BE2C (cell line): ENCODE results near the gene LILRB5.

ENCODE experiments used
- DNase-seq: peaks from one replicate; pipeline ENCODE4 v3.0.0-alpha.2; 2020
- H3K27me3 ChIP-seq: fragments of 250-450 bp; sonication (Bioruptor Pico); 2 replicates; pipeline ENCODE4 v1.5.1; 2020; ENCODE audit warnings: mild to moderate bottlenecking
- H3K36me3 ChIP-seq: fragments of 250-450 bp; sonication (Bioruptor Pico); 2 replicates; pipeline ENCODE4 v1.5.1; 2020; ENCODE audit warnings: mild to moderate bottlenecking
- H3K4me1 ChIP-seq: fragments of 250-450 bp; sonication (Bioruptor Pico); 2 replicates; pipeline ENCODE4 v1.5.1; 2020
- H3K4me3 ChIP-seq: 2 replicates; pipeline ENCODE4 v1.5.1; 2011; ENCODE audit warnings: low read depth, low read length
- H3K9me3 ChIP-seq: fragments of 250-450 bp; sonication (Bioruptor Pico); 2 replicates; pipeline ENCODE4 v1.5.1; 2020
- TF ChIP-seq, protein P1 (sequence below): IDR thresholded peaks from 2 replicates; pipeline ENCODE4 v1.5.1; 2012; ENCODE audit warnings: mild to moderate bottlenecking, low read depth, low read length

Gene LILRB5

DNA sequence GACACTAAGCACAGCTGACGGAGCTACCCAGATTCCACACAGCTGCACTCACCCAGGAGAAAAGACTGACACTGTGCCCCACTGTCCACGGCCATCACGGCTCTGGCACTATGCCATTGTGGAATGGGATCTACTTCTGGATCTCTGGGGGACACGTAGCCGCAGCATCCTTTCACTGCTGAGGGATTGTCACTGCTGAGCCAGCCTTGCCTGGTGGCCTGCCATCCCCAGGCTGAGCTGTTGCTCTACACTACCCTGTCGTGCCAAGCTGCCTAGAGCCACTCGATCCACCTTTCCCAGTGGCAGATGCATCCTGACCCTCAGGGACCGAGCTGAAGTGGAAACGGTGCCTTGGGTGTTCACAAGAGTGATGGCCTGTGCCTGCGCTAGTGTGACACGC, 5.0 kb upstream of the LILRB5 start:
- TF ChIP-seq, protein P1, sequence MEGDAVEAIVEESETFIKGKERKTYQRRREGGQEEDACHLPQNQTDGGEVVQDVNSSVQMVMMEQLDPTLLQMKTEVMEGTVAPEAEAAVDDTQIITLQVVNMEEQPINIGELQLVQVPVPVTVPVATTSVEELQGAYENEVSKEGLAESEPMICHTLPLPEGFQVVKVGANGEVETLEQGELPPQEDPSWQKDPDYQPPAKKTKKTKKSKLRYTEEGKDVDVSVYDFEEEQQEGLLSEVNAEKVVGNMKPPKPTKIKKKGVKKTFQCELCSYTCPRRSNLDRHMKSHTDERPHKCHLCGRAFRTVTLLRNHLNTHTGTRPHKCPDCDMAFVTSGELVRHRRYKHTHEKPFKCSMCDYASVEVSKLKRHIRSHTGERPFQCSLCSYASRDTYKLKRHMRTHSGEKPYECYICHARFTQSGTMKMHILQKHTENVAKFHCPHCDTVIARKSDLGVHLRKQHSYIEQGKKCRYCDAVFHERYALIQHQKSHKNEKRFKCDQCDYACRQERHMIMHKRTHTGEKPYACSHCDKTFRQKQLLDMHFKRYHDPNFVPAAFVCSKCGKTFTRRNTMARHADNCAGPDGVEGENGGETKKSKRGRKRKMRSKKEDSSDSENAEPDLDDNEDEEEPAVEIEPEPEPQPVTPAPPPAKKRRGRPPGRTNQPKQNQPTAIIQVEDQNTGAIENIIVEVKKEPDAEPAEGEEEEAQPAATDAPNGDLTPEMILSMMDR = no peak
- H3K36me3 ChIP-seq = no peaks in the 10 kb centered on the region
- H3K9me3 ChIP-seq = no peaks in the 10 kb centered on the region
- DNase-seq = no peak
- H3K27me3 ChIP-seq = peaks cover 31% of the 10 kb centered on the region
- no peaks in the 10 kb centered on the region for H3K4me1 ChIP-seq
- H3K4me3 ChIP-seq = no peak overlapping the region

DNA sequence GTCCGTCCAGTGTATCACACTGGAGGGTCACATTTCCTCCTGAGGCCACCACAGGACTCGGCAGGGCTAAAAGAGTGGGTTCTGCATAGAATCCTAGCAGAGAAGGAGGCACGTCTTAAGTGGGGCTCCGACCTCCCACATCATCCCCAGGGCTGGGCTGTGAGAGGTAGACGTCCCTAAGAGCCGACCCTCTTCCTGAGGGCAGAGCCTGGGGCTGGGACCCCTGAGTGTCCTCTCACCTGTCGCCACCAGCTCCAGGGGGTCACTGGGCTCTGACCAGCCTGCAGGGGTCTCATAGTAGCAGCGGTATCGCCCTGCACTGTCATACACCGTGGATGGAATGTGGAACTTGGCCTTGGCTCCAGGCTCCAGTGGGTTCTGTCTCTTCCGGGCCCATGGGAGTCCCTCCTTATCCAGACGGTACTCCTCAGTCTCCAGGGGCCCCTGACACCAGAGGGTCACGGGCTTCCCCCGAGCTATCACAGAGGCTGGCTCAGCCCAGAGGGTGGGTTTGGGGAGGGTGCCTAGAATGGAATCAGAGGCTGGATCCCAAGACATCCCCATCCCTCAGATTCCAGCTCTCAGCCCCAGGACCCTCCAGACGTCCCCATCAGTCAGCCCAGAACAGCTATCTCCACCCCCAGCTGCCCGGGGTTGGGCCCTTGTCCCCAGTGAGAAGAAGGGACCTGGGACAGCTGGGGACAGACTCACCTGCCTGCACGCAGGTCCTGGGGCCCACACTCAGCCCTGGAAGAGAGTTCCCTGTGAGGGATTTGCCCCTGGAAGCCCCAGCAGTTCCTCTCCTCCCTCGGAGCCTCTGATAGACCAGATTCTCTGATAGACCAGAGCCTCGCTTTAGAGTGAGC, 590 bp downstream of the LILRB5 start:
- H3K27me3 ChIP-seq = peaks cover 76% of the 10 kb centered on the region
- TF ChIP-seq, protein P1 = no peak
- H3K4me3 ChIP-seq = no peak overlapping the region
- H3K36me3 ChIP-seq = no peaks in the 10 kb centered on the region
- DNase-seq = no peak
- H3K4me1 ChIP-seq = no peaks in the 10 kb centered on the region
- no peaks in the 10 kb centered on the region for H3K9me3 ChIP-seq

DNA sequence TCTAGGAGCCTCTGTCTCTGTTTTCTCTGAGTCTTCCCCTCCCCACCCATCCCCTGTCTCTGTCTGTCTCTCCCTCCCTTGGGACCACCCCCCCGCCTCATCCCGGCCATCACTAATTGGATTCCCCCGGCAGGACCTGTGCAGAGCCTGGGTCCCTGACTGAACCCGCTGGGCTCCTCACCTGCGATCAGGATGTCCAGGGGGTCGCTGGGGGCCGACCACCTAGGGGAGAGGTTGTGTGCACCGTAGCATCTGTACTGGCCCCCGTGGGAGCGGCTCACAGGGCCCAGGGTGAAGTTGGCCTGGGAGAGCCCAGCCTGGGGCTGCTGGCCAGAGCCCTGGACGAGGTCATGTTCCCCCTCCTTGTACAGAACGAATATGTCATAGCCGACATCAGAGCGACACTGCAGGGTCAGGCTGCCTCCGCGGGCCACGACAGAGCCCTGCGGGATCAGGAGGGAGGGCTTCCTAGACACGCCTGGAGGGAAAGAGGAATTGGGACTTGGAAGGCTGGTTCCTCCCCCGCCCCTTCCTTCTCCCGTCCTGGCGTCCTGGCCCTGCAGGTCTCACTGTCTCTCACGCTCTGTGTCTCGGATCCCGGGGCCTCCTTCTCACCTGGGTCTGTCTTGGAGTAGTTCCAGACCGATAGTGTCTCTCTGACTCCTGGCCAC, 1.8 kb downstream of the LILRB5 start:
- Histone ChIP-seq H3K4me1 (no peaks in the 10 kb centered on the region), H3K4me3 (no peak overlapping the region), H3K27me3 (peaks cover 74% of the 10 kb centered on the region), H3K9me3 (no peaks in the 10 kb centered on the region), H3K36me3 (no peaks in the 10 kb centered on the region)
- no peak for DNase-seq
- TF ChIP-seq, protein P1 = no peak

DNA sequence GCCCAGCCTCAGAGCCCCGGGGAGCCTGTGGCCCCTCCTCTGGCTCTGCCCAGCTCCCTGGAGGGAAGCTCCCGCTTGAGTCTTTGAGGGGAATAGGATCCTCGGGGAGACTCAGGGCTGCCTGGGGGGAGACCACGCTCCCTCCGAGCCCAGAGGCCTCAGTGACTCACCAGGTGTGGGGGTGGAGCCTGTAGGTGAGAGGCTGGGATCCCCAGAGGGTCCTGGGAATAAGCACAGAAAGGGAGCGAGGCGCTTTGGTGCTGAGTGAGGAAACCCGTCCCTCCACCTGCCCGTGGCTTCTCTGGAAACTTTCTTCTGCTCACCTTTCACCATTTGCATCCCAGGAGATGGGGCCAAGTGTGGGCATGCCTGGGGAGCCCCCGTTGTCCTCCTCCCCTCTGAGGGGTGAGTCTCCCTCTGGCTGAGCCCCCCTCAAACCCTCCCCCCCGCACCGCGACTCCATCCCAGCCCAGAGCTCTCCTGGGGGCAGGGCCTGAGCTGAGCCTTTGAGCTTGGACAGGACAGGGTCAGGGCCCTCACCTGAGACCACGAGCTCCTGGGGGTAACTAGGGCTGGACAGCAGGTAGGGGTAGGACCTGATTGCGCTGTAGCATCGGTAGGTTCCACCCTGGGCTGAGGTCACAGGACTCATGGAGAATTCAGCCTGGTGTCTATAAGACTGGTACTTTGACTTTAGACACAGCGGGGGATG, 2.7 kb downstream of the LILRB5 start:
- no peak for DNase-seq
- Histone ChIP-seq H3K36me3 (no peaks in the 10 kb centered on the region), H3K27me3 (peaks cover 74% of the 10 kb centered on the region), H3K4me1 (no peaks in the 10 kb centered on the region), H3K9me3 (no peaks in the 10 kb centered on the region), H3K4me3 (no peak overlapping the region)
- TF ChIP-seq, protein P1 = no peak

DNA sequence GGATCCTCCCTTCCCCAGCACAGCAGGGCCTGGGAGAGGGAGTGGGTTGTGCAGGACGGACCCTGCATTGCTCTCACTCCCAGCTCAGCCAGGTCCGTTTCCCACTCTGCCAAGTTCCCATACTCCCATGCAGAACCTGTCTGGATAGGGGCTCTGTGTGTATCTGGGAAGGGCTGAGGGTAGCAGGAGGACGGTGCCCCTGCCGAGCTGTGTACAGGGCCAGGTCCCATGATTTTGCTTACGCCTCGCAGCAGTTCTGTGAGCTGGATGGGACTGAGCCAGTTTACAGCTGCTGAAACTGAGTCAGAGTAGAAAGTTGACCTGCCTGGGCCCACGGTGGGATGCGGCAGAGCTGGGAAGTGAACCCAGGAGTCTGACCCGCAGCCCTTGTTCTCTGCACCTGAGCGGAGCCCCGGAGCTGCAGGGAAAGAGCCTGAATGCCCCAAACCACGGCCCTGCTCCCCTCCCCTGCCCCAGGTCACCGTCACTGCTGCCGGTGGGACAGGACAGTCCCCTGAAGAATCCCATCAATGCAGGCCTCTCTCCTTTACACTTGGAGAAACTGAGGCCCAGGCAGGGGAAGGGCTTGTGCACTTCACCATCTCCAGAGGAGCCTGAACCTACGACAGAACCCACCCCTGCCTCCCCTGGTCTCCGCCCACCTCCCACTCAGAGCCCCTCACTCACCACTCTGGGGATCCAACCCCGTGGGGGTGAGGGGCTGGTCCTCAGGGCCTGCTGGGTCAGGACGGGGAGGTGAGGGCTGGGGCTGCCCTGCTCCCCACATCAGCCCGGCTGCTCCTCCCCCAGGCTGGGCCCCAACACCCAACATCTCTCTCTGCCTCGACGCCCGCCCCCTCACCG, 3.5 kb downstream of the LILRB5 start:
- peaks cover 75% of the 10 kb centered on the region for H3K27me3 ChIP-seq
- H3K4me3 ChIP-seq = no peak overlapping the region
- no peaks in the 10 kb centered on the region for H3K9me3 ChIP-seq
- no peaks in the 10 kb centered on the region for H3K4me1 ChIP-seq
- TF ChIP-seq, protein P1 = no peak
- H3K36me3 ChIP-seq = no peaks in the 10 kb centered on the region
- no peak for DNase-seq
